SU-DHL-6 (cell line): Measurements from ENCODE around the gene LIX1L.
"Not testable (repeated sequence)": the region's sequence is repeated elsewhere in the genome, so short reads cannot be mapped to it uniquely, and the experiment has no call there.

Source experiments
- H2AFZ ChIP-seq: fragments of 200-600 bp; sonication (generic); 2 replicates; pipeline ENCODE4 v1.6.1; 2014; ENCODE audit warnings: low read depth, mild to moderate bottlenecking, moderate library complexity, mixed read lengths, antibody characterized with exemption, low read length; ENCODE audit not compliant: severe bottlenecking
- H3F3A ChIP-seq: fragments of 200-600 bp; shearing (Covaris generic); 2 replicates; pipeline ENCODE4 v1.6.0; 2016; ENCODE audit warnings: antibody characterized with exemption, mild to moderate bottlenecking; ENCODE audit not compliant: insufficient read depth
- H3K27ac ChIP-seq: fragments of 200-600 bp; sonication (generic); 2 replicates; pipeline ENCODE4 v1.5.1; 2016; ENCODE audit warnings: low read depth, mild to moderate bottlenecking, low read length, moderate library complexity, mixed read lengths
- H3K27me3 ChIP-seq: fragments of 200-600 bp; sonication (generic), shearing (Covaris generic); 2 replicates; pipeline ENCODE4 v1.6.0; 2014; ENCODE audit warnings: mild to moderate bottlenecking, low read length
- H3K36me3 ChIP-seq: fragments of 200-600 bp; sonication (generic); 2 replicates; pipeline ENCODE4 v1.6.1; 2014; ENCODE audit warnings: mild to moderate bottlenecking, low read length, mixed read lengths
- H3K4me2 ChIP-seq: fragments of 300-600, 200-600 bp; shearing (Covaris generic), sonication (generic); 2 replicates; pipeline ENCODE4 v1.6.0; 2014; ENCODE audit warnings: low read length, low read depth, mild to moderate bottlenecking; ENCODE audit not compliant: poor library complexity, severe bottlenecking
- H3K4me3 ChIP-seq: fragments of 200-600 bp; sonication (generic); 2 replicates; pipeline ENCODE4 v1.5.1; 2014; ENCODE audit warnings: antibody characterized with exemption, low read length, mild to moderate bottlenecking, mixed read lengths; ENCODE audit not compliant: insufficient read depth, poor library complexity, severe bottlenecking
- H3K79me2 ChIP-seq: fragments of 200-600 bp; sonication (generic); 2 replicates; pipeline ENCODE4 v1.6.1; 2014; ENCODE audit warnings: mild to moderate bottlenecking, low read length, moderate library complexity; ENCODE audit not compliant: insufficient read depth
- H3K9ac ChIP-seq: fragments of 200-600 bp; sonication (generic); 2 replicates; pipeline ENCODE4 v1.7.0; 2014; ENCODE audit warnings: mild to moderate bottlenecking, low read length
- H3K9me2 ChIP-seq: fragments of 200-600 bp; sonication (generic); replicated peaks from 2 replicates; pipeline ENCODE4 v1.6.1; 2014; ENCODE audit warnings: low read length; ENCODE audit not compliant: insufficient read depth
- H3K9me3 ChIP-seq: fragments of 200-600 bp; sonication (generic); 2 replicates; pipeline ENCODE4 v1.6.1; 2014; ENCODE audit warnings: low read length, mixed read lengths; ENCODE audit not compliant: insufficient read depth
- H4K20me1 ChIP-seq: fragments of 200-600 bp; sonication (generic); 2 replicates; pipeline ENCODE4 v1.6.1; 2014; ENCODE audit warnings: low read depth, mild to moderate bottlenecking, antibody characterized with exemption, low read length, moderate library complexity, mixed read lengths
- EZH2phosphoT487 ChIP-seq: fragments of 200-600 bp; sonication (generic), shearing (Covaris generic); conservative IDR thresholded peaks from 2 replicates; pipeline ENCODE4 v1.6.1; 2018; ENCODE audit warnings: mild to moderate bottlenecking, antibody characterized with exemption, low read length, moderate library complexity, mixed read lengths
- TF ChIP-seq, protein P1 (sequence below): fragments of 200-600 bp; sonication (generic); IDR thresholded peaks from one replicate; pipeline ENCODE4 v1.5.1; 2017; ENCODE audit warnings: antibody characterized with exemption, mild to moderate bottlenecking, low read length, moderate library complexity; ENCODE audit not compliant: insufficient read depth, poor library complexity, severe bottlenecking

LIX1L gene

GRCh38 chr1:145935708-145936107 is 22.1 kb downstream of the LIX1L start:
- no peaks in the 10 kb centered on the region for H3K9me3 ChIP-seq
- no peaks in the 10 kb centered on the region for H3K79me2 ChIP-seq
- TF ChIP-seq EZH2phosphoT487 = no peak
- TF ChIP-seq, protein P1, sequence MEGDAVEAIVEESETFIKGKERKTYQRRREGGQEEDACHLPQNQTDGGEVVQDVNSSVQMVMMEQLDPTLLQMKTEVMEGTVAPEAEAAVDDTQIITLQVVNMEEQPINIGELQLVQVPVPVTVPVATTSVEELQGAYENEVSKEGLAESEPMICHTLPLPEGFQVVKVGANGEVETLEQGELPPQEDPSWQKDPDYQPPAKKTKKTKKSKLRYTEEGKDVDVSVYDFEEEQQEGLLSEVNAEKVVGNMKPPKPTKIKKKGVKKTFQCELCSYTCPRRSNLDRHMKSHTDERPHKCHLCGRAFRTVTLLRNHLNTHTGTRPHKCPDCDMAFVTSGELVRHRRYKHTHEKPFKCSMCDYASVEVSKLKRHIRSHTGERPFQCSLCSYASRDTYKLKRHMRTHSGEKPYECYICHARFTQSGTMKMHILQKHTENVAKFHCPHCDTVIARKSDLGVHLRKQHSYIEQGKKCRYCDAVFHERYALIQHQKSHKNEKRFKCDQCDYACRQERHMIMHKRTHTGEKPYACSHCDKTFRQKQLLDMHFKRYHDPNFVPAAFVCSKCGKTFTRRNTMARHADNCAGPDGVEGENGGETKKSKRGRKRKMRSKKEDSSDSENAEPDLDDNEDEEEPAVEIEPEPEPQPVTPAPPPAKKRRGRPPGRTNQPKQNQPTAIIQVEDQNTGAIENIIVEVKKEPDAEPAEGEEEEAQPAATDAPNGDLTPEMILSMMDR = no peak
- H3K9me2 ChIP-seq = no peaks in the 10 kb centered on the region
- no peak overlapping the region for H3K27ac ChIP-seq
- H3K9ac ChIP-seq = no peak overlapping the region
- no peak overlapping the region for H3K4me3 ChIP-seq
- no peaks in the 10 kb centered on the region for H4K20me1 ChIP-seq
- H3K4me2 ChIP-seq = no peak overlapping the region
- H3K27me3 ChIP-seq = no peaks in the 10 kb centered on the region
- no peaks in the 10 kb centered on the region for H3K36me3 ChIP-seq
- H2AFZ ChIP-seq = no peak overlapping the region
- H3F3A ChIP-seq = peaks cover 9% of the 10 kb centered on the region

GRCh38 chr1:145932522-145933009 is 25.3 kb downstream of the LIX1L start:
- Histone ChIP-seq H3F3A (peaks cover 40% of the 10 kb centered on the region), H3K9ac (peak overlapping the region; percentile 35; the same call in 1 of the 2 replicates), H3K4me2 (peak overlapping the region; percentile 51), H3K27ac (peak overlapping the region; percentile 60)
- H3K9me2 ChIP-seq, H3K9me3 ChIP-seq, H3K79me2 ChIP-seq, H4K20me1 ChIP-seq, H3K36me3 ChIP-seq, H2AFZ ChIP-seq, H3K4me3 ChIP-seq, H3K27me3 ChIP-seq: not testable (repeated sequence)

GRCh38 chr1:145927916-145928643 is 29.7 kb downstream of the LIX1L start:
- Histone ChIP-seq H3F3A (peaks cover 38% of the 10 kb centered on the region), H3K9ac (peak overlapping the region; percentile 94), H4K20me1 (no peaks in the 10 kb centered on the region), H3K9me3 (no peaks in the 10 kb centered on the region), H3K9me2 (no peaks in the 10 kb centered on the region), H3K79me2 (peaks cover 14% of the 10 kb centered on the region), H3K27ac (peak overlapping the region; percentile 93), H3K4me3 (peak overlapping the region; percentile 89), H2AFZ (no peak overlapping the region), H3K36me3 (peaks cover 9% of the 10 kb centered on the region), H3K27me3 (no peaks in the 10 kb centered on the region), H3K4me2 (peak overlapping the region; percentile 94)
- no peak for TF ChIP-seq EZH2phosphoT487
- TF ChIP-seq, protein P1 = no peak
